ENCODE results near the gene MLANA. TPM values are rescaled to one million over a fixed set of nuclear protein-coding genes. Genes with fewer than 3 reads are reported as not detected.

MLANA gene
- total RNA-seq, 4 donors from 2014 or later: not detected

DNA sequence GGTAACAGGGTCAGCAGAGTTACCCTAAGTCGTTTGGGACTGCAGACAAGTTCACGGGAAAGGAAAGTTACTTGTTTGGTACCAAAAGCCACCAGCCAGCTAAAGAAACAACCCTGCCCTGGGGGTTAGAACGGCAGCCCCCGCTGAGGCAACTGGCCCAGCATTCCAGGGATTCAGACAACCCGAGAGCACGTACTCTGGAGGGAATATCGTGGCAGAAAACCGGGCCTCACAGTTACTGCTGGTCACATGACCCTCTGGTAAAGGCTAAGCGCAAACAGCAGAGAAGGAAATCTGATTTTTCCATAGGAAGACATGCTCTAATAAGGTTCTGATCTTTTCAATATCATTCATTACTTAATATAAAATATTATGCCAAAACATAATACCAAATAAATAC is 22.5 kb upstream of the MLANA start:
- peaks cover 0 to 20% (median 0%) of the 10 kb centered on the region in 3 donors for H3K4me1 ChIP-seq
- no peak overlapping the region for H3K27ac ChIP-seq
- H3K9me3 ChIP-seq: no peaks in the 10 kb centered on the region
- no peak overlapping the region for H3K4me3 ChIP-seq
- H3K36me3 ChIP-seq: peaks cover 0 to 9% (median 0%) of the 10 kb centered on the region in 3 donors
- DNase-seq: no peak
- WGBS, 2 donors: 70 to 79% methylated on average over 5 to 9 of the region's 9 CpGs
- H3K27me3 ChIP-seq: no peaks in the 10 kb centered on the region
- intact Hi-C loops (cut with DNase I): no loop called here
- TF ChIP-seq POLR2A (IDR thresholded peaks at IDR 0.05): no peak
- TF ChIP-seq, protein P1, sequence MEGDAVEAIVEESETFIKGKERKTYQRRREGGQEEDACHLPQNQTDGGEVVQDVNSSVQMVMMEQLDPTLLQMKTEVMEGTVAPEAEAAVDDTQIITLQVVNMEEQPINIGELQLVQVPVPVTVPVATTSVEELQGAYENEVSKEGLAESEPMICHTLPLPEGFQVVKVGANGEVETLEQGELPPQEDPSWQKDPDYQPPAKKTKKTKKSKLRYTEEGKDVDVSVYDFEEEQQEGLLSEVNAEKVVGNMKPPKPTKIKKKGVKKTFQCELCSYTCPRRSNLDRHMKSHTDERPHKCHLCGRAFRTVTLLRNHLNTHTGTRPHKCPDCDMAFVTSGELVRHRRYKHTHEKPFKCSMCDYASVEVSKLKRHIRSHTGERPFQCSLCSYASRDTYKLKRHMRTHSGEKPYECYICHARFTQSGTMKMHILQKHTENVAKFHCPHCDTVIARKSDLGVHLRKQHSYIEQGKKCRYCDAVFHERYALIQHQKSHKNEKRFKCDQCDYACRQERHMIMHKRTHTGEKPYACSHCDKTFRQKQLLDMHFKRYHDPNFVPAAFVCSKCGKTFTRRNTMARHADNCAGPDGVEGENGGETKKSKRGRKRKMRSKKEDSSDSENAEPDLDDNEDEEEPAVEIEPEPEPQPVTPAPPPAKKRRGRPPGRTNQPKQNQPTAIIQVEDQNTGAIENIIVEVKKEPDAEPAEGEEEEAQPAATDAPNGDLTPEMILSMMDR (IDR thresholded peaks at IDR 0.05): no peak

DNA sequence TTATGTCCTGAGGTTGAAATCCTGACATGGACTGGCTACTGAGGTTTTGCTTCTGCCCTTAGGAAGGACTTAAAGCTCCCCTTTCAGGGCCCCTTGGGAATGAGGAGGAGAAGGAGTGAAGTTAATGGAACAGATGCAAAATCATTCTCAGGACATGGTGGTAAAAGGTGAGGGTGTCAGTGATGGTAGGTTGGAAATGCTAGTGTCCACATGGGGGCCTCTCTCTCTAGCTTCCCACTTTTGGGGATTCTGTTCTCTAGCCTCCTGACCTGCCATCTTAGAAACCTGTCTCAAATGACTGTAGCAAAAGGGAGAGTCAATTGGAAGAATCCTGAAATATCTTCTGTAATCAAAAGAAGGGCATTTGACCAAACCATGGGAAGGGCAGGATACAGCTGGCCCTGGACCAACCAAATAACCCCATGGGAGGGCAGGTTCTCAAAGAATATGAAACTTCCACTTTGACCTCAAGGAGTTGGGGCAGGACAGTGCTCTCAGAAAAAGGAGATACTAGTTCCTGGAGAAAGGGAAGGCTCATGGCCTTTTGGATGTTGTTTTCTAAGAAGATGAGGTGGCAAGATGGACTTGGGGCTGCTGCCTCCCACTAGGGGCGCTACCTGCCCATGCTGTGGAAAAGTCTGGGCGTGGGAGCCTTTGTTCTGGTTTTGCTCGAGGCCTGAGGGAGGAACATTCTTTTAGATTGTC is 21.2 kb upstream of the MLANA start:
- no peak for DNase-seq
- 45 to 58% methylated on average over 2 to 3 of the region's 3 CpGs for WGBS, 2 donors
- Histone ChIP-seq H3K36me3 (peaks cover 0 to 11% (median 0%) of the 10 kb centered on the region in 3 donors), H3K27ac (no peak overlapping the region), H3K4me1 (peaks cover 0 to 20% (median 0%) of the 10 kb centered on the region in 3 donors), H3K27me3 (no peaks in the 10 kb centered on the region), H3K4me3 (no peak overlapping the region), H3K9me3 (no peaks in the 10 kb centered on the region)
- intact Hi-C loops (cut with DNase I): no loop called here
- no peak for TF ChIP-seq POLR2A (IDR thresholded peaks at IDR 0.05)
- TF ChIP-seq, protein P1 (IDR thresholded peaks at IDR 0.05): peak in 5 of 6 experiments; percentile 25 to 69 (median 29)

DNA sequence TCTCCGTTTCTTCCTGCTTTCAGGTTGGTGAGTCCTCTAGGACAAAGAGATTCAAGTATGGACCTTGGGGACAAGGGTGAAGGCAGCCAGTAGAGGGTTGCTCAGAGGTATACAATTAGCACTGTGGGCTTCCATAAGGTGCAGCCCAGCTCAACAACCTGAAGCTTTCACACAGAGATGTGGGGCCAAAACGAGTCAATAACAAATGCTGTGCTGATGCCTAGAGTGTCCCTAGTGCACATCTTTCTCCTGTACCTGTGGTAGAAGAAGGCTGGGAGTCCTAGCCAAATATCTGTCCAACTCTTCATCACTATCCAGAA is 20.7 kb upstream of the MLANA start:
- Histone ChIP-seq H3K27ac (peak overlapping the region in 1 of 4 donors; percentile 4), H3K4me1 (peaks cover 0 to 20% (median 0%) of the 10 kb centered on the region in 3 donors), H3K27me3 (no peaks in the 10 kb centered on the region), H3K4me3 (no peak overlapping the region), H3K9me3 (no peaks in the 10 kb centered on the region), H3K36me3 (peaks cover 0 to 15% (median 0%) of the 10 kb centered on the region in 3 donors)
- no peak for TF ChIP-seq POLR2A (IDR thresholded peaks at IDR 0.05)
- TF ChIP-seq, protein P1 (IDR thresholded peaks at IDR 0.05): peak in 1 of 6 experiments; percentile 3
- intact Hi-C loops (cut with DNase I): no loop called here
- 66 to 69% methylated on average over 2 of the region's 2 CpGs for WGBS, 2 donors
- DNase-seq: no peak

DNA sequence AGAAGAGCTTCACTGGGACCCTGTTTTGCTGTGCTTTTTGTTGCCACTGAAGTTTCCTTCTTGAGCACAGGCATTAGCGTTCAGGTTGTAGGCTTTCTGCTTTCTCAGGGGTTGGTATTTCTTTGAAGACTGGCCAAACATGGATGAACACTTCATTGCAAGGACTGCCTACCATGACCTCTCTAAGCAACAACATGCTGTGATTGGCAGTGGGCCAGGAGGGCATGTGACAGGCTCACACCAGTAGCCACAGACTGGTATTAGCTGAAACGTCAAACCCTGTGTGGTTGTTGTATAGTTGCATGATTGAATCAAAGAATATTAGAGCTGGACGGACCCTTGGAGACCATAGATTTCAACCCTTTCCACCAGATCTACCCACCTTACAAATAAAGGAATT is 20.0 kb upstream of the MLANA start:
- intact Hi-C loops (cut with DNase I): no loop called here
- Histone ChIP-seq H3K27ac (no peak overlapping the region), H3K27me3 (no peaks in the 10 kb centered on the region), H3K4me1 (peaks cover 0 to 20% (median 0%) of the 10 kb centered on the region in 3 donors), H3K36me3 (peaks cover 0 to 15% (median 0%) of the 10 kb centered on the region in 3 donors), H3K4me3 (no peak overlapping the region), H3K9me3 (no peaks in the 10 kb centered on the region)
- no peak for DNase-seq
- WGBS, 2 donors: 72 to 78% methylated on average over 3 of the region's 3 CpGs
- TF ChIP-seq POLR2A (IDR thresholded peaks at IDR 0.05): no peak
- TF ChIP-seq, protein P1 (IDR thresholded peaks at IDR 0.05): no peak

DNA sequence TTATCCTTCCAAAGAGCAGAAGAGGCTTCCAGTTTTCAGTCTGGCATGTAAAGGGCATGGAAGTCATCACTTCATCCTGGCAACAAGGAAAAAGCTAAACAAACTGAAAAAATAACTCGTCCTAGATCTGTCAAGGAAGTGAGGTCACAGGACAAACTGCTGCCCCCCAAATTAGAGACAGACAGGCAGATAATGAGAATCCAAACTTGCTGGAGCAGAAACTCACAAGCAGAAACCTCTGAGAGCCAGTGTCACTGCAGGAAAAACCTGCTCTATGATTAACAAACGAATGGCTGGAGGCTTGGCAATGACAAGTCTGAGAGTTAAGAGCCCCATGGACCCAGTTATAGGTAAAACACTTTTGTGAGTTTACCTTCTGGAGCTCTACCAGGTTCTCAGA is 18.9 kb upstream of the MLANA start:
- Histone ChIP-seq H3K27me3 (no peaks in the 10 kb centered on the region), H3K9me3 (no peaks in the 10 kb centered on the region), H3K27ac (peak overlapping the region; percentile 38 to 72 (median 49)), H3K4me1 (peaks cover 0 to 20% (median 0%) of the 10 kb centered on the region in 3 donors), H3K4me3 (no peak overlapping the region), H3K36me3 (peaks cover 0 to 14% (median 0%) of the 10 kb centered on the region in 3 donors)
- DNase-seq: no peak
- 39 to 57% methylated on average over 2 of the region's 2 CpGs for WGBS, 2 donors
- TF ChIP-seq POLR2A (IDR thresholded peaks at IDR 0.05): no peak
- TF ChIP-seq, protein P1 (IDR thresholded peaks at IDR 0.05): no peak
- intact Hi-C loops (cut with DNase I): no loop called here
